ENCODE measurements around the gene RELL2.

The RELL2 gene

GRCh38 chr5:141681295-141681694 lies 44.5 kb downstream of the RELL2 start:
- no peak for DNase-seq

DNA sequence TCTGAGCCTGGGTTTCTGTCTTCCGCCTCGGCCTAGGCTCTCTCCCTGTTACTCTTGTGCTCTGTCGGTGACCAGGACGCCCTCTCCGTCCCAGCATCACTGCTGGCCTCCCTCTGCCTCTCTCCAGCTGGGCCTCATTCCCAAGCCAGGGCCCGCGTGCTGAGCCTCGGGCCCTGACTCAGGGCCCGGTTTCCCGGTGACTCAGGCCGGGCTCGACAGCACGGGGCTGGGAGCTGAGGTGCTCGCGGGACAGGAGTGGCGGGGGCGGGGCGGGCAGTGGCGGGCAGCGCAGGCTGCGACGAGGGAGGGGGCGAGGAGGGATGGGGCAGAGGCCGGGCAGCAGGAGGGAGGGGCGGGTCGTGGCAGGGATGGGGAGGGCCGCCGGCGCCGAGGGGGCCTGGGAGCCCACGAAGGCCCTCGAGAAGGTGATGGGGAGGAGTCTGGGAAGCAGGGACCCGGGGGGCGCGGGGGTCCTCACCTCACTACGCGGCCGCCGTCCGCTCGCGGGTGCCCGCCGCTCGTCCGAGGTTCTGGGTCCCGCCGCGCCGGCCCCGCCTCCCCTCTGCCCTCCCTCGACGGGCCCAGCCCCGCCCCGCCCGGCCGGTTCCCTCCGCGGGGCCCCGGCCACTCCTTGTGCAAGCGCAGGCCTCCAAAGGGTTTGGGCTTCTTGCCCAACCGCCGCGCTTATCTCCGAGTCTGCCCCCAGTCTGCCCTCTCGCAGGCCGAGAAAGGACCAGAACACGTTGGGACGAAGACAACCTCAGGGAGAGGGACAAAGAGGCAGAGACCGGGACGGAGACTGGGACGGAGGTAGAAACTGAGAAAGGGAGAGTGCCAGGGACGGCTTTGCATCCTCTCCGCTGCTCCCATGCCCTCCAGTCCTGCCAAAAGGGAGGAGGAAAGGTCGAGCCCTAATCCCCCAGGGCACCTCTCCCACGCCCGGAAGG lies 45.2 kb downstream of the RELL2 start, which contains the start of gene ARAP3:
Gene ARAP3 (minus strand): TSS at position 536 of the 947 bp plus-strand sequence. CDS start 1,744 bp downstream, outside the sequence.
- peak in 1 of 2 donors; percentile 41 for DNase-seq

DNA sequence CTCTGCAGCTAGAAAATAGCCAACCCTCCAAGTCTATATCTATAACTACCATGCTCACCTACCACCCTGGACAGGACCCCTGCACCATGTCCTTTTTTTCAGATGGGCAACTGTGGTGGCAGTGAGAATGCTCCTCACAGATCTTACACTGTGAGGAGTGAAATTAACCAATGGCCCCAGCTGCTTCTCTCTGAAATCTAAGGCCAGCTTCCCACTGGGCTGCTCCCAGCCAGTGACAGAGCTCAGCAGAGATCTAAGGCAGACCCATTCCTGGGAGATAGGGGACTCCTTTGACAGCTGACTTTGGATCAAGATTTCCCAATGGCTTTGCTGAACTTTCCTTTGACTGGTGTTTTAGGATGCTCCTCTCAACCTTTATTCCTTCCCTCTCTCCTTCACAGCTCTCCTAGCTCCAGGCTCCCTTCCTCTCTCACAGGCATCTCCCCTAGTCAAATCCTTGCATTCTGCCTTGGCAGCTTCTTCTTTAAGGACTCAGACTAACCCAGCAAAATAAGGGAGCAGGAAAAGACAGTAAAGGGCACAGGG lies 46.9 kb downstream of the RELL2 start:
- no peak for DNase-seq

DNA sequence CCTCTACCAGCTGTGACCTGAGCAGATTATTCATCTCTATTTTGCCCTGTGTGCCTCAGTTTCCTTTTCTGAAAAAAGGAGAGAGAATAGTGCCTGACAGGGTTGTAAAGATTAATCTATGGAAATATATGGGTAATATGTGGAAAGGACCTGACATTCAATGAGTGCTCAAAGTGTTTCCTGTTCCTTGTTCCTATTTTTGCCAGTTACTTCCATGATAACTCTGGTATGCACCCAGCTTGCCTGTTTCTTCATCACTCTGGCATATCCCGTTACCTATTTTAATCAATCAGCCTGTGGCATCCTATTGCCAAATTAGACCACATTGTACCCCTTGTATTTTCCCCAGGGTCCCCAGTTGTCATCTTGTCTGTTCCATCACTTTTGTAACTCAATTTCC lies 48.8 kb downstream of the RELL2 start:
- DNase-seq: no peak

DNA sequence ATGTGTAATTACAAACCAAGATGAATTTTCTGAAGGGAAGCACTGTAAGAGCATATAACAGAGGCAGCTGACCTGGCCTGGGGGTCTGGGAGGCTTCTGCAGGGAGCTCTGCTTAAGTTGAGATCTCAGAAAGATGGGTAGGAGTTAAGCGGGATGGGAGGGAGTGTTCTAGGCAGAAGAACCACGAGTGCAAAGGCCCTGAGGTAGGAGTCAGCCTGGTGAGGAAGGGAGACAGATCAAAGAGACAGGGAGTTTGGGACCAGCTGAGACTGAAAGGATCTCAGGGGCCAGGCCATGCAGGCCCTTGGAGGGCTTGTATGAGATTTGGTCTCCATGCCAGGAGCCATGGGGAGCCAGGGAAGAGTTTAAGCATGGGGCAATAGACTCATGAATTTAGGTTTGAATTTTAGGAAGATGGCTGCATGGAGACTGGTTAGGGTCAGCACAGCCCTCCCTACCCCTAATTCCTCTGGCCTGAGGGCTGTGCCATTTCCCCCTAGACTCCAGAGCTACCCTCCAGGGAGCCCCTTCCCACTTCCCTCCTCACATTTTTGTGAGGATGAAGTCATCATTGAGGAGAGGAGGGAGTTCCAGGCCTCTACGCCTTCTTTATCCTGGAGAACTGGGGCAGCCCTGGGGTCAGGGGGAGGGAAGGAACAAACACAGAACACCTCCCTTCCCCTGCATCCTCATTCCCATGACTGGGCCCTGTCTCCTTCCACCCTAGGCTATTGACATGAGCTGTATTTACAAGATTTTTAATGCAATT lies 50.0 kb downstream of the RELL2 start:
- no peak for DNase-seq
